A549 (cell line): ENCODE measurements around the gene CCL24. TPM values are rescaled to one million over a fixed set of nuclear protein-coding genes. Genes with fewer than 3 reads are reported as not detected.
"Not testable (repeated sequence)": the region's sequence is repeated elsewhere in the genome, so short reads cannot be mapped to it uniquely, and the experiment has no call there.

Experiments
- ATAC-seq, 2 experiments: fragments of 200-7000 bp in 1 of 2; fragments of >200 bp in 1 of 2; cut with Nextera tagmentation in 1 of 2; cut with Tn5 transposase in 1 of 2; 3 replicates each; pipeline versions ENCODE4 v1.8.0 to v1.9.1; 2018 to 2020; ENCODE audit warnings: mild to moderate bottlenecking in 1 of 2, moderate library complexity in 1 of 2
- CTCF ChIA-PET: fragments of 300-600 bp; sonication (Branson Sonifier 250); formaldehyde crosslinking; extraction: SDS; loops from one replicate; lab custom pipeline; 2021; ENCODE audit warnings: antibody characterized with exemption, inconsistent platforms; lab: Yijun Ruan, JAX
- POLR2A ChIA-PET: fragments of 350-600 bp; formaldehyde crosslinking; extraction: SDS; loops from one replicate; lab custom pipeline; 2021; ENCODE audit warnings: antibody characterized with exemption, inconsistent platforms; lab: Yijun Ruan, JAX
- DNase-seq, 2 experiments: peaks; one replicate each; pipeline versions ENCODE4 v3.0.0 to v3.0.0-alpha.2; 2011 to 2016; ENCODE audit warnings: low read depth in 1 of 2, low spot score in 1 of 2
- FAIRE-seq: peaks from 2 replicates; lab custom pipeline; 2011; peaks lifted over from hg19 to GRCh38; lab: Jason Lieb, UNC
- H3K27ac ChIP-seq, 2 experiments: fragments of >200 bp; sonication (Bioruptor Twin); formaldehyde crosslinking; 3 replicates each; pipeline ENCODE4 v1.5.1; 2016 to 2017
- H3K4me1 ChIP-seq: fragments of >200 bp; sonication (Bioruptor Twin); formaldehyde crosslinking; 3 replicates; pipeline ENCODE4 v1.6.1; 2016
- H3K4me2 ChIP-seq: fragments of >200 bp; sonication (Bioruptor Twin); formaldehyde crosslinking; 3 replicates; pipeline ENCODE4 v1.6.1; 2016
- H3K4me3 ChIP-seq: fragments of >200 bp; sonication (Bioruptor Twin); formaldehyde crosslinking; 3 replicates; pipeline ENCODE4 v1.5.1; 2016
- H3K9me3 ChIP-seq: fragments of >200 bp; sonication (Bioruptor Twin); formaldehyde crosslinking; 3 replicates; pipeline ENCODE4 v1.6.1; 2016
- JUN ChIP-seq, 2 experiments: fragments of >200 bp; sonication (Bioruptor Twin); formaldehyde crosslinking; IDR thresholded peaks; 2 replicates in 1 of 2; 3 replicates in 1 of 2; pipeline ENCODE4 v1.6.1; 2016 to 2017
- MAX ChIP-seq: IDR thresholded peaks from 2 replicates; pipeline ENCODE4 v1.6.1; 2012
- RNF2 ChIP-seq: fragments of 200-600 bp; sonication (generic); IDR thresholded peaks from 2 replicates; pipeline ENCODE4 v1.6.1; 2016; ENCODE audit warnings: low read depth, mild to moderate bottlenecking, antibody characterized with exemption, moderate library complexity, borderline replicate concordance
- WGBS: methylation state at CpG from one replicate; pipeline ENCODE4 v1.1.6; 2017; ENCODE audit errors: missing lambda C conversion rate; 5-methylcytosine and 5-hydroxymethylcytosine counted together
- polyA plus RNA-seq, 4 experiments: library from polyadenylated mRNA; depleted of rRNA in 3 of 4; stranded (reverse); fragments of >200 nt; fragmentation: RNase III in 1 of 4; extraction: RNeasy Plus Mini Kit Qiagen cat#74134 plus additional on column Dnase treatment in 1 of 4; gene quantifications; 2 replicates in 3 of 4; 3 replicates in 1 of 4; pipeline ENCODE4 v1.2.3, GENCODE V29; 2011 to 2017

The CCL24 gene
- polyA plus RNA-seq, 2 of the 4 experiments (the other 2 are of a cell fraction): 0.14 TPM; not detected in 1

- TF ChIP-seq MAX (no peak), RNF2 (no peak), JUN (IDR thresholded peaks at IDR 0.05) (no peak)
Observed at GRCh38 chr7:75762350-75762917, 51.2 kb downstream of the CCL24 start (continued).

- H3K27ac ChIP-seq, H3K4me2 ChIP-seq, H3K9me3 ChIP-seq, ATAC-seq, H3K4me1 ChIP-seq, FAIRE-seq, DNase-seq, H3K4me3 ChIP-seq: not testable (repeated sequence)
- WGBS: 86% methylated on average over 3 of the region's 3 CpGs
- ChIA-PET POLR2A (interaction anchor here (0.6 kb wide), 1 partner anchor 185 kb away, joined by 4 read pairs; no protein-coding TSS in a partner anchor), CTCF (interaction anchor here (0.9 to 3.0 kb wide), 41 partner anchors 8 to 325 kb away, joined by 3 to 24 read pairs (median 7); partner anchors contain the start of genes CCL24, CCL26 and HIP1)
Observed at GRCh38 chr7:75761801-75762200, 51.8 kb downstream of the CCL24 start.

Other genes with a start within 250 kb of the CCL24 start
- 33.4 and 39.0 TPM in 2 replicates for gene HIP1, start 74.9 kb downstream of the CCL24 start, polyA plus RNA-seq (2011; rRNA removed)
- 17.3 to 19.6 TPM (median 19.0 TPM) in 3 replicates for gene HIP1, start 74.9 kb downstream of the CCL24 start, polyA plus RNA-seq (2017; fragmentation: RNase III; extraction: RNeasy Plus Mini Kit Qiagen cat#74134 plus additional on column Dnase treatment)
- 2.5 and 2.7 TPM in 2 replicates for gene CCL26, start 41.6 kb downstream of the CCL24 start, polyA plus RNA-seq (2011; rRNA removed)
- gene CCL26, start 41.6 kb downstream of the CCL24 start, polyA plus RNA-seq (2017; fragmentation: RNase III; extraction: RNeasy Plus Mini Kit Qiagen cat#74134 plus additional on column Dnase treatment): 11.6 to 16.3 TPM (median 13.6 TPM) in 3 replicates
- 61.3 and 65.2 TPM in 2 replicates for gene RHBDD2, start 65.2 kb upstream of the CCL24 start, polyA plus RNA-seq (2011; rRNA removed)
- 50.3 to 62.0 TPM (median 59.8 TPM) in 3 replicates for gene RHBDD2, start 65.2 kb upstream of the CCL24 start, polyA plus RNA-seq (2017; fragmentation: RNase III; extraction: RNeasy Plus Mini Kit Qiagen cat#74134 plus additional on column Dnase treatment)
- gene POR, start 101.3 kb upstream of the CCL24 start, polyA plus RNA-seq (2011; rRNA removed): 69.6 and 71.1 TPM in 2 replicates
- gene POR, start 101.3 kb upstream of the CCL24 start, polyA plus RNA-seq (2017; fragmentation: RNase III; extraction: RNeasy Plus Mini Kit Qiagen cat#74134 plus additional on column Dnase treatment): 81.3 to 109 TPM (median 103 TPM) in 3 replicates
- gene TMEM120A, start 180.8 kb upstream of the CCL24 start, polyA plus RNA-seq (2011; rRNA removed): 53.8 and 77.6 TPM in 2 replicates
- gene TMEM120A, start 180.8 kb upstream of the CCL24 start, polyA plus RNA-seq (2017; fragmentation: RNase III; extraction: RNeasy Plus Mini Kit Qiagen cat#74134 plus additional on column Dnase treatment): 35.1 to 48.0 TPM (median 46.0 TPM) in 3 replicates
- gene STYXL1, start 234.2 kb upstream of the CCL24 start, polyA plus RNA-seq (2011; rRNA removed): 73.8 and 76.8 TPM in 2 replicates
- 36.0 to 39.9 TPM (median 39.1 TPM) in 3 replicates for gene STYXL1, start 234.2 kb upstream of the CCL24 start, polyA plus RNA-seq (2017; fragmentation: RNase III; extraction: RNeasy Plus Mini Kit Qiagen cat#74134 plus additional on column Dnase treatment)
- gene MDH2, start 234.3 kb upstream of the CCL24 start, polyA plus RNA-seq (2011; rRNA removed): 164 and 190 TPM in 2 replicates
- gene MDH2, start 234.3 kb upstream of the CCL24 start, polyA plus RNA-seq (2017; fragmentation: RNase III; extraction: RNeasy Plus Mini Kit Qiagen cat#74134 plus additional on column Dnase treatment): 223 to 236 TPM (median 226 TPM) in 3 replicates